K562 (cell line): Measurements from ENCODE around the gene INKA2. TPM values are rescaled to one million over a fixed set of nuclear protein-coding genes. Genes with fewer than 3 reads are reported as not detected.

Experiments
- CEBPZ ChIP-seq: fragments of 150-350 bp; IDR thresholded peaks from 2 replicates; pipeline ENCODE4 v1.6.1; 2014; ENCODE audit warnings: low read depth, mild to moderate bottlenecking, low read length, borderline replicate concordance
- GABPA ChIP-seq: fragments of 200-800 bp; sonication (Bioruptor generic); conservative IDR thresholded peaks from 2 replicates; pipeline ENCODE4 v1.6.1; 2016; ENCODE audit warnings: low read depth, missing genetic modification characterization, missing compliant biosample characterization
- POLR2AphosphoS5 ChIP-seq: IDR thresholded peaks from 2 replicates; pipeline ENCODE4 v1.6.1; 2011; ENCODE audit warnings: mild to moderate bottlenecking, low read depth, low read length, moderate library complexity; ENCODE audit not compliant: control insufficient read depth, insufficient read depth
- RBM15 ChIP-seq: fragments of 200-400 bp; formaldehyde crosslinking; IDR thresholded peaks from 2 replicates; pipeline ENCODE4 v1.6.1; 2018; ENCODE audit warnings: mild to moderate bottlenecking, low read length, moderate library complexity; ENCODE audit not compliant: insufficient read depth
- SNAPC5 ChIP-seq: fragments of 250-450 bp; sonication (Bioruptor Pico); IDR thresholded peaks from 2 replicates; pipeline ENCODE4 v1.8.0; 2021; ENCODE audit warnings: moderate library complexity, mild to moderate bottlenecking, inconsistent platforms
- TAF9B ChIP-seq: fragments of 450-650 bp; IDR thresholded peaks from 2 replicates; pipeline ENCODE4 v1.6.1; 2018; ENCODE audit warnings: mild to moderate bottlenecking; ENCODE audit not compliant: partially characterized antibody
- TRIM28 ChIP-seq: fragments of 450-650 bp; IDR thresholded peaks from 2 replicates; pipeline ENCODE4 v1.6.1; 2017
- ZBTB40 ChIP-seq, 2 experiments: fragments of 450-650 bp in 1 of 2; sonication (generic) in 1 of 2; formaldehyde crosslinking in 1 of 2; IDR thresholded peaks; 2 replicates each; pipeline versions ENCODE4 v1.7.1 to v1.9.0; 2016 to 2022; ENCODE audit warnings: inconsistent platforms in 1 of 2, mild to moderate bottlenecking in 1 of 2, missing genetic modification reagents in 1 of 2
- ZBTB7A ChIP-seq: IDR thresholded peaks from 2 replicates; pipeline ENCODE4 v1.6.1; 2011; ENCODE audit warnings: low read depth, mild to moderate bottlenecking, low read length, moderate library complexity, borderline replicate concordance; ENCODE audit not compliant: control insufficient read depth
- ZFX ChIP-seq: sonication (generic); formaldehyde crosslinking; IDR thresholded peaks from 2 replicates; pipeline ENCODE4 v1.8.0; 2022; ENCODE audit warnings: mild to moderate bottlenecking, missing genetic modification reagents, moderate library complexity
- ZNF175 ChIP-seq: fragments of 200-800 bp; sonication (Bioruptor generic); IDR thresholded peaks from 2 replicates; pipeline ENCODE4 v1.6.1; 2016; ENCODE audit warnings: low read depth, mild to moderate bottlenecking, missing genetic modification characterization, missing compliant biosample characterization
- ZNF431 ChIP-seq: sonication (generic); formaldehyde crosslinking; IDR thresholded peaks from 2 replicates; pipeline ENCODE4 v1.8.0; 2022; ENCODE audit warnings: mild to moderate bottlenecking, missing genetic modification reagents
- ZNF584 ChIP-seq: fragments of 200-800 bp; sonication (Bioruptor generic); IDR thresholded peaks from 2 replicates; pipeline ENCODE4 v1.6.1; 2016; ENCODE audit warnings: low read depth, mild to moderate bottlenecking, missing genetic modification characterization, missing compliant biosample characterization
- polyA plus RNA-seq, 8 experiments: library from polyadenylated mRNA; depleted of rRNA in 4 of 8; stranded (reverse) in 5 of 8; unstranded in 3 of 8; fragments of >200 nt; fragmentation: Nextera tagmentation in 2 of 8; fragmentation: Illumina TruSeq in 1 of 8; extraction: Ambion mirVana in 2 of 8; extraction: Trizol in 1 of 8; gene quantifications; 2 replicates each; pipeline versions ENCODE4 v1.2.1 to v1.2.3, GENCODE V29; 2011 to 2014; ENCODE audit warnings: inconsistent platforms in 1 of 8, missing spikeins in 1 of 8
- total RNA-seq, 7 experiments: library from RNA; depleted of rRNA in 6 of 7; stranded (reverse); fragments of >200 nt in 6 of 7; fragmentation: Illumina TruSeq in 2 of 7; extraction: Trizol in 2 of 7; gene quantifications; 2 replicates each; pipeline versions ENCODE4 v1.2.1 to v1.2.3, GENCODE V29; 2011 to 2021; ENCODE audit warnings: low replicate concordance in 1 of 7

INKA2 gene
- total and polyA plus RNA-seq, 9 of the 15 experiments (the other 6 are each of a cell fraction or from before 2014, with no cell fraction given) = 0.04 to 1.4 (median 0.26) TPM; not detected in 1

- TF ChIP-seq ZNF175 (CRISPR knock-in tag) (0 out of 2 replicates have a peak, but pooled peaks have one; percentile 38), GABPA (tag) (peak; percentile 77), TAF9B (no peak), RBM15 (no peak), ZNF584 (CRISPR knock-in tag) (peak; percentile 94), SNAPC5 (CRISPR knock-in tag) (no peak), POLR2AphosphoS5 (no peak), ZNF431 (CRISPR knock-in tag) (no peak), ZBTB40 (IDR thresholded peaks at IDR 0.05) (0 out of 2 replicates have a peak, but pooled peaks have one; percentile 39), ZBTB40 (CRISPR knock-in tag; IDR thresholded peaks at IDR 0.05) (no peak), TRIM28 (no peak), ZFX (CRISPR knock-in tag) (0 out of 2 replicates have a peak, but pooled peaks have one; percentile 14), ZBTB7A (no peak; the same call in 1 of the 2 replicates), CEBPZ (no peak)
Observed at GRCh38 chr1:111733183-111733991, 5.8 kb downstream of the INKA2 start (continued).
